Measurements from ENCODE around the gene TSPAN14.

TSPAN14 gene

DNA sequence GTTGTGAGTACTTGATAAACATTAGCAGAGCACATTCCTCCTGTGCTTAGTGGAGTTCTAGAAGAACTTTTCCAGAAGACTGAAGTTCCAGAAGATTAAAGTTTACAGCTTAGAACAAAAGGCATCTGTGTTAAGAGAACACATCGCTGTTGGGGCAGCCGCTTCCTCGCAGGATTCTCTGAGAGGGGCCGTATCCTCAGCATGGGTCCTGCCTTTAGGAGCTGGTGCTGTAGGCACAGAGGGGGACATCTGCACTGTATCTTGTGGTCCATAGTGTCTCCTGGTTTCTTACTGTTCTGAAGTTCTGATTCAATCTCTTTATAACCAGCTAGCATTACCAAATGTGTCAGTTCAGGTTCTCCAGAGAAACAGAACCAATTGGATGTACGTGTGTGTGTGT lies 99.9 kb downstream of the TSPAN14 start:
- TF ChIP-seq MYC (IDR thresholded peaks at IDR 0.05; ENCODE audit: low read depth, low read length) (no peak), POLR2A (IDR thresholded peaks at IDR 0.05; ENCODE audit: extremely low read depth, insufficient read length) (no peak)
- TF ChIP-seq, protein P1, sequence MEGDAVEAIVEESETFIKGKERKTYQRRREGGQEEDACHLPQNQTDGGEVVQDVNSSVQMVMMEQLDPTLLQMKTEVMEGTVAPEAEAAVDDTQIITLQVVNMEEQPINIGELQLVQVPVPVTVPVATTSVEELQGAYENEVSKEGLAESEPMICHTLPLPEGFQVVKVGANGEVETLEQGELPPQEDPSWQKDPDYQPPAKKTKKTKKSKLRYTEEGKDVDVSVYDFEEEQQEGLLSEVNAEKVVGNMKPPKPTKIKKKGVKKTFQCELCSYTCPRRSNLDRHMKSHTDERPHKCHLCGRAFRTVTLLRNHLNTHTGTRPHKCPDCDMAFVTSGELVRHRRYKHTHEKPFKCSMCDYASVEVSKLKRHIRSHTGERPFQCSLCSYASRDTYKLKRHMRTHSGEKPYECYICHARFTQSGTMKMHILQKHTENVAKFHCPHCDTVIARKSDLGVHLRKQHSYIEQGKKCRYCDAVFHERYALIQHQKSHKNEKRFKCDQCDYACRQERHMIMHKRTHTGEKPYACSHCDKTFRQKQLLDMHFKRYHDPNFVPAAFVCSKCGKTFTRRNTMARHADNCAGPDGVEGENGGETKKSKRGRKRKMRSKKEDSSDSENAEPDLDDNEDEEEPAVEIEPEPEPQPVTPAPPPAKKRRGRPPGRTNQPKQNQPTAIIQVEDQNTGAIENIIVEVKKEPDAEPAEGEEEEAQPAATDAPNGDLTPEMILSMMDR (IDR thresholded peaks at IDR 0.05; ENCODE audit: low read depth, low read length) = no peak
- TF ChIP-seq, protein P2, sequence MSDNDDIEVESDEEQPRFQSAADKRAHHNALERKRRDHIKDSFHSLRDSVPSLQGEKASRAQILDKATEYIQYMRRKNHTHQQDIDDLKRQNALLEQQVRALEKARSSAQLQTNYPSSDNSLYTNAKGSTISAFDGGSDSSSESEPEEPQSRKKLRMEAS (IDR thresholded peaks at IDR 0.05; ENCODE audit: low read depth, low read length) = no peak
- no peak overlapping the region for H3K4me3 ChIP-seq (ENCODE audit: low read depth, low read length)
- no peak for DNase-seq (ENCODE audit: low read depth)

DNA sequence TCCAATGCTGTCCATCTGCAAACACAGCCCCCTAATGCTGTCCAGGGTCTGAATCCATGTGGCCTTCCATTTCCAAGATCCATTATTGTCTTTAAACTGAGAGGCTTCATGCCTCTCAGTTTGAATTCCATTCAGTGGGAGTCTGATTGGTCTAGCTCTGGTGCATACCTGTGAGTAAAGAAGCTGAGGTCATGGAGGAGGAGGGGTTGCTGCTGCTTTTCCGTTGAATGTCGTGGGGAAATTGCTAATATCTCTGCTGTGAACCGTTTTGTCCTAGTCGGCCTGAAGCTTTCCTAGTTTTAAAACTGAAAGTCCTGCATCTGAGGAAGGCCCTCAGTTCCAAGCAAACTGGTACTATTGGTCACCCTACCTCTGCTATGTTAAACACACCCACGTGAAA lies 101.3 kb downstream of the TSPAN14 start:
- TF ChIP-seq POLR2A (IDR thresholded peaks at IDR 0.05; ENCODE audit: extremely low read depth, insufficient read length) (no peak), MYC (IDR thresholded peaks at IDR 0.05; ENCODE audit: low read depth, low read length) (no peak)
- TF ChIP-seq, protein P2 (IDR thresholded peaks at IDR 0.05; ENCODE audit: low read depth, low read length) = no peak
- TF ChIP-seq, protein P1 (IDR thresholded peaks at IDR 0.05; ENCODE audit: low read depth, low read length) = no peak
- H3K4me3 ChIP-seq (ENCODE audit: low read depth, low read length) = no peak overlapping the region
- DNase-seq (ENCODE audit: low read depth) = no peak

DNA sequence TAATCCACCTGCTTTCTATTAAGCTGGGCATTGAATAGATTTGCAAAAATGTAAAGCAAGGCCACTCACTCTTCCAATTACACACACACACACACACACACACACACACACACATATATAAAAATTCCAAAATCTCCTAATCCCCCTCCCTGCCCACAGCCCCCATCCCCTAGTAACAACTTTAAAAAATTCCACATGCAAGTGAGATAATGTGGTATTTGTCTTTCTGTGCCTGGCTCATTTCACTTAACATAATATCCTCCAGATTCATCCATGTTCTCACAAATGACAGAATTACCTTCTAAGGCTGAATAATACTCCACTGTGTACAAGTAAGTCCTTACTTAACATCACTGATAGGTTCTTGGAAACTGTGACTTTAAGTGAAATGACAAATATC lies 107.8 kb downstream of the TSPAN14 start:
- TF ChIP-seq, protein P1 (IDR thresholded peaks at IDR 0.05; ENCODE audit: low read depth, low read length) = no peak
- TF ChIP-seq POLR2A (IDR thresholded peaks at IDR 0.05; ENCODE audit: extremely low read depth, insufficient read length) (no peak), MYC (IDR thresholded peaks at IDR 0.05; ENCODE audit: low read depth, low read length) (no peak)
- TF ChIP-seq, protein P2 (IDR thresholded peaks at IDR 0.05; ENCODE audit: low read depth, low read length) = no peak
- no peak for DNase-seq (ENCODE audit: low read depth)
- H3K4me3 ChIP-seq (ENCODE audit: low read depth, low read length) = no peak overlapping the region

DNA sequence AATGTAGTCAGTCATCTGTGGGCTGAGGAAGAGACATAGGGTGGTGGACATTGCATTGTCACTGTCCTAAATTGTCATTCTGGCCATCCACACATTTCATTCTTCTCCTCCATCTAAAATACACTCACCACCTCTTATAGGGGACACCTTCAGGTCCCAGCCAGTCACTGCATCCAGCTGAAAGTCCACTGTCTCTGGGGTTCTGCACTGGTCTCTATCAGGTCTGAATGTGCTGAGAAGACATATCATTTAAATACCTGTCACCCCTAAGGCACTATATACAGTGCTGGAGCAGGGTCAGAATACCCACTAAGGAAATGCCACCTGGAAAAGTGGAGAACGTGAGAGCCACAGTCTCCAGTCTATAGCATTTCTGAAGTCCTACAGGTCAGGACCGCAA lies 113.2 kb downstream of the TSPAN14 start:
- TF ChIP-seq, protein P2 (IDR thresholded peaks at IDR 0.05; ENCODE audit: low read depth, low read length) = no peak
- TF ChIP-seq MYC (IDR thresholded peaks at IDR 0.05; ENCODE audit: low read depth, low read length) = no peak
- no peak for TF ChIP-seq POLR2A (IDR thresholded peaks at IDR 0.05; ENCODE audit: extremely low read depth, insufficient read length)
- TF ChIP-seq, protein P1 (IDR thresholded peaks at IDR 0.05; ENCODE audit: low read depth, low read length) = no peak
- no peak overlapping the region for H3K4me3 ChIP-seq (ENCODE audit: low read depth, low read length)
- DNase-seq (ENCODE audit: low read depth) = no peak

DNA sequence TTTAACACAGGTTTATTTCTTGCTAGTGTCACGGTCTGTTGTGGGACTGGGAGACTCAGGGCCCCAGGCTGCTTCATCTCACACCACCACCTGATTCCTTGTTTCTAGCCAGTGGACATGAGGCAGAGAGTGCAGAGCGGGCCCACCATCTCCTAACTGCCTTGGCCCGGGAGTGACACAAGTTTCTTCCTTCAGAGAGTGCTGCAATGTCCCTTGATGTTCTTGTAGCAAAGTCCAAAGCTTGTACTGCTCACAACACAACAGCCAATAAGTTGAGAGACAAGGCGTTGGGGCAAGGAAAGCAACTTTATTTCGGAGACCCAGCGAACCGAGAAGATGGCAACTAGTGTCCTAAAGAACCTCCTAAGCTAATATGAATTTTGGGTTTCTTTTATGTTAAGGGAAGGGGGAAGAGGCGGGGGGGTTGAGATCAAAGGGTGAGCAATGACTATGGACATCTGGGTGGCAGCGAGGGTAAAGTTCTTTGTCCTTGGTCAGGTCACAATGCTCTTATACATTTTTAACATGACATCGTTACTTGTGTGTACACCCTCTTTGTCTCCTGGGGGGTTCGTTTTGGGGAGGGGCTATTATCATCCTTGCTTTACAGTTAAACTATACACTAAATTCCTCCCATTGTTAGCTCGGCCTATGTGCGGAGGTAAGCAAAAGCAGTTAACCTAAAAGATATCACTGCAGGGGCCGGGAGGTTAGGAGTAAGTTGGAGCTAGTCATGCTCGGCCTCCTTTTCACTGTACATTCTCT lies 115.2 kb downstream of the TSPAN14 start:
- TF ChIP-seq MYC (IDR thresholded peaks at IDR 0.05; ENCODE audit: low read depth, low read length) (no peak), POLR2A (IDR thresholded peaks at IDR 0.05; ENCODE audit: extremely low read depth, insufficient read length) (no peak)
- TF ChIP-seq, protein P1 (IDR thresholded peaks at IDR 0.05; ENCODE audit: low read depth, low read length) = no peak
- TF ChIP-seq, protein P2 (IDR thresholded peaks at IDR 0.05; ENCODE audit: low read depth, low read length) = no peak
- no peak for DNase-seq (ENCODE audit: low read depth)
- no peak overlapping the region for H3K4me3 ChIP-seq (ENCODE audit: low read depth, low read length)

Measured in NB4 (cell line).